Occipital lobe (tissue), 2 donors: ENCODE data around the gene DUS3L. TPM values are rescaled to one million over a fixed set of nuclear protein-coding genes. Genes with fewer than 3 reads are reported as not detected.
"Not testable (repeated sequence)": the region's sequence is repeated elsewhere in the genome, so short reads cannot be mapped to it uniquely, and the experiment has no call there.

Experiments used
- DNase-seq: peaks from one replicate; lab custom pipeline; 2025; lab: John Stamatoyannopoulos, UW
- total RNA-seq: library from RNA; depleted of rRNA; stranded (reverse); fragments of >200 nt; gene quantifications from one replicate; pipeline ENCODE4 v1.2.3, GENCODE V29; 2014

Gene DUS3L
- total RNA-seq, 1 donor from 2014 or later: 13.3 TPM

DNA sequence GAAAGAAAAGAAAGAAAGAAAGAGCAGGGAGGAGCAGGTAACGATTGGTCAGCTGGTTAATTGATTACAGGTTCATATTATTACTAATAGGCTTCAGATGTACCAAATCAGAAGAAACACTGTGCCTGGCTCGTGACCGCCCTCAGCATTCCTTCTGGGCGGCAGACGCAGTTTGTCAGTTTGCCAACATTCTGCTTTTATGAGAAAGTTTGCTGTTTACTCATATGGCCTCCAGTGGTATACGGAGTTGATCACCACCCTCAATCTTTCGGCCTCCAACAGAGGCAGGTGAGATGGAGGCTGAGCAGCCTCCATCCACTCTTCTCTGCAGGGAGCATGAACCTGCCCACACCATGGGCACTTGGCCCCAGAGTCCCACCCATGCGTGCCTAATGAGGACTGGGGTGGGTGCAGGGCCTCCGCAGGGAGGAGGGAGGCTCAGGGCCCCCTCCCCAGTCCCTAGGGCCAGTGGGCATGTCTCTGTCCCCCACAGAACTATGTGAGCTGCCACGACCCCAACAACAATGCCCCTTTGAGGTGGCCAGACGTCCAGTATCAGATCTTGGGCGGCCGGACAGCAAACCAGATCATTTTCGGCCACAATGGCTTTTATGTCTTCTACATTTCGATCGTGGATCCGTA, 15.2 kb downstream of the DUS3L start:
- no peak for DNase-seq

- DNase-seq: no peak
These were observed 16.0 kb downstream of the DUS3L start for GRCh38 chr19:5774921-5775320.

- DNase-seq: no peak
These were observed 17.7 kb downstream of the DUS3L start for GRCh38 chr19:5773276-5773675.

DNA sequence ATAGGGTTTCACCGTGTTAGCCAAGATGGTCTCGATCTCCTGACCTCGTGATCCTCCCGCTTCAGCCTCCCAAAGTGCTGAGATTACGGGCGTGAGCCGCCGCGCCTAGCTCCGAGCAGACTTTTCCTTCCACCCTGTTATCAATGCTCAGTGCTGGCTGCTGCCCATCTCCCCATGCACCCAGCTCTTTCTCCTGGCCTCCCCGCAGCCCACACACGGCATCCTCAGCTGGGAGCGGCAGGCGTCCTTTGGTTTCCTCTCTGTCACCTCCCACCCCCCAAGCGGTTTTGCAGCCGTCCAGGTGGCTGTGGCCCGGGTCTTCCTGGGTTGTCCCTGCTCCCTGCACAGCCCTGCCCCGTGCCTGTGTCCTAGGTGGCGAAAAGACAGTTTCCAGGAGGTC, 18.5 kb downstream of the DUS3L start:
- no peak for DNase-seq

GRCh38 chr19:5767949-5768348, 23.0 kb downstream of the DUS3L start:
- DNase-seq: no peak

- no peak for DNase-seq
These were observed 25.7 kb downstream of the DUS3L start for GRCh38 chr19:5765220-5765619.

GRCh38 chr19:5762608-5763217, 28.2 kb downstream of the DUS3L start:
- no peak for DNase-seq

GRCh38 chr19:5753743-5754142, 37.2 kb downstream of the DUS3L start:
- no peak for DNase-seq

DNA sequence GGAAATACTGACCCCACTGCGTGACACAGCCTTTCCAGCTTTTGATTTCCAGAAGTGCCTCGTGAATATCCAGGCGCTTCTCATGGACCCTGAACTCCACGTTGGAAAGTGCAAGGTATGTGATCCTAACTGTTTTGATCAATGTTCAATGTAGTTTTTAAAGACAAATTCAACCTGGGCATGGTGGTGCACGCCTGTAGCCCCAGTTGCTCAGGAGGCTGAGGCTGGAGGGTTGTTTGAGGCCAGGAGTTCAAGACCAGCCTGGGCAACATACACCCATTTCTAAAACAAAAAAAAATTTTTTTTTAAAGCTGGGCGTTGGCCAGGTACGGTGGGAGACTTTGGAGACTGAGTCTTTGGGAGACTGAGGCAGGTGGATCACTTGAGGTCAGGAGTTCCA, 39.3 kb downstream of the DUS3L start:
- DNase-seq: no peak

DNA sequence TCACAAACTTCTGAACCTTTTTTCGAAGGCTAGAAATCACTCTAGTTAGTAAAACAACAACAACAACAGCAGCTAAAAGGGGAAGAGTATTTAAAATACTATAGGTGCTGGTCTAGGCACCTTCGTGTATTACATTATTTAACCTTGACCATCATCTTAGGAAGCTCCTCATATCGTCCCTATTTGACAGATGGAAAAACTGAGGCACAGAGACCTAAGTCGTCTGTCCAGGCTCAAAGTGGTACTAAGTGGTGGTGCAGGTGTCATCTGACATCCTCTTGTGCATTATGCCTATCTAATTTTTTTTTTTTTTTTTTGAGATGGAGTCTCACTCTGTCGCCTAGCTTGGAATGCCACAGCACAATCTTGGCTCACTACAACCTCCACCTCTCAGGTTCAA, 41.5 kb downstream of the DUS3L start:
- no peak for DNase-seq

GRCh38 chr19:5748920-5749319, 42.0 kb downstream of the DUS3L start:
- DNase-seq: not testable (repeated sequence)

- not testable (repeated sequence) for DNase-seq
These were observed 46.0 kb downstream of the DUS3L start for GRCh38 chr19:5744999-5745398.

- DNase-seq: no peak
These were observed 47.3 kb downstream of the DUS3L start for GRCh38 chr19:5743630-5744029.

GRCh38 chr19:5742051-5742450, 48.9 kb downstream of the DUS3L start:
- DNase-seq: no peak

DNA sequence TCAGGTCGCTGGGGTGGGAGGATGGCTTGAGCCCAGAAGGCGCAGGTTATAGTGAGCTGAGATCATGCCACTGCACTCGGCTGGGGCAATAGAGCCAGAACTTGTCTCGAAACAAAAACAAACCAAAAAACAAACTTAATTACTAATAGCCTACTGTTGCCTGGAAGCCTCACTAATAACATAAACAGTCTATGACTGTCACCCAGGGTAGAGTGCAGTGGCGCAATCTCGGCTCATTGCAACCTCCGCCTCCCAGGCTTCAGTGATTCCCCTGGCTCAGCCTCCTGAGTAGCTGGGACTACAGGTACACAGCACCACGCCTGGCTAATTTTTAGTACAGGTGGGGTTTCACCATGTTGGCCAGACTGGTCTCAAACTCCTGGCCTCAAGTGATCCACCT, 52.5 kb downstream of the DUS3L start:
- DNase-seq: no peak

Other genes with a start within 250 kb of the DUS3L start
- gene TINCR, start 223.2 kb downstream of the DUS3L start, total RNA-seq: 0.31 TPM
- gene SAFB2, start 168.4 kb downstream of the DUS3L start, total RNA-seq: 44.3 TPM
- gene SAFB, start 168.1 kb downstream of the DUS3L start, total RNA-seq: 76.6 TPM
- 16.2 TPM for gene MICOS13, start 110.6 kb downstream of the DUS3L start, total RNA-seq
- gene HSD11B1L, start 110.1 kb downstream of the DUS3L start, total RNA-seq: 16.7 TPM
- 299 TPM for gene RPL36, start 100.9 kb downstream of the DUS3L start, total RNA-seq
- gene LONP1, start 71.0 kb downstream of the DUS3L start, total RNA-seq: 39.6 TPM
- gene CATSPERD, start 70.5 kb downstream of the DUS3L start, total RNA-seq: not detected
- 0.16 TPM for gene PRR22, start 6.4 kb downstream of the DUS3L start, total RNA-seq
- gene NRTN, start 13.9 kb upstream of the DUS3L start, total RNA-seq: not detected
- gene FUT6, start 48.5 kb upstream of the DUS3L start, total RNA-seq: not detected
- not detected for gene FUT3, start 60.3 kb upstream of the DUS3L start, total RNA-seq
- not detected for gene FUT5, start 79.4 kb upstream of the DUS3L start, total RNA-seq
- 79.9 TPM for gene NDUFA11, start 112.6 kb upstream of the DUS3L start, total RNA-seq
- 4.1 TPM for gene VMAC, start 113.7 kb upstream of the DUS3L start, total RNA-seq
- 7.0 TPM for gene CAPS, start 123.1 kb upstream of the DUS3L start, total RNA-seq
- 35.4 TPM for gene RANBP3, start 187.0 kb upstream of the DUS3L start, total RNA-seq